GM12878 (cell line): ENCODE measurements around the gene KCTD19.
"Not testable (repeated sequence)": the region's sequence is repeated elsewhere in the genome, so short reads cannot be mapped to it uniquely, and the experiment has no call there.

Source experiments
- EP300 ChIP-seq, 2 experiments: fragments of 150-350 bp in 1 of 2; IDR thresholded peaks; 2 replicates each; pipeline ENCODE4 v1.6.1; 2011 to 2012; ENCODE audit warnings: low read depth in 2 of 2, low read length in 2 of 2, borderline replicate concordance in 1 of 2, improper control_type of control experiment in 1 of 2, inconsistent platforms in 1 of 2; ENCODE audit not compliant: control insufficient read depth in 1 of 2
- KAT2A ChIP-seq: conservative IDR thresholded peaks from 2 replicates; pipeline ENCODE4 v1.6.1; 2011; ENCODE audit warnings: low read depth, low read length; ENCODE audit not compliant: control insufficient read depth
- TF ChIP-seq, protein P1 (sequence below), 3 experiments: IDR thresholded peaks in 2 of 3; conservative IDR thresholded peaks in 1 of 3; 2 replicates each; pipeline ENCODE4 v1.5.1; 2011; ENCODE audit warnings: low read depth in 3 of 3, low read length in 3 of 3, mild to moderate bottlenecking in 3 of 3, control low read depth in 2 of 3, moderate library complexity in 2 of 3, inconsistent platforms in 1 of 3, mixed read lengths in 1 of 3; ENCODE audit not compliant: control insufficient read depth in 2 of 3, insufficient read depth in 1 of 3; ENCODE audit errors: extremely low read depth in 1 of 3

- TF ChIP-seq KAT2A; EP300 (IDR thresholded peaks at IDR 0.05; ENCODE audit: borderline replicate concordance in 1 of 2, control insufficient read depth in 1 of 2, low read depth in 2 of 2, low read length in 2 of 2): not testable (repeated sequence)
- TF ChIP-seq, protein P1, sequence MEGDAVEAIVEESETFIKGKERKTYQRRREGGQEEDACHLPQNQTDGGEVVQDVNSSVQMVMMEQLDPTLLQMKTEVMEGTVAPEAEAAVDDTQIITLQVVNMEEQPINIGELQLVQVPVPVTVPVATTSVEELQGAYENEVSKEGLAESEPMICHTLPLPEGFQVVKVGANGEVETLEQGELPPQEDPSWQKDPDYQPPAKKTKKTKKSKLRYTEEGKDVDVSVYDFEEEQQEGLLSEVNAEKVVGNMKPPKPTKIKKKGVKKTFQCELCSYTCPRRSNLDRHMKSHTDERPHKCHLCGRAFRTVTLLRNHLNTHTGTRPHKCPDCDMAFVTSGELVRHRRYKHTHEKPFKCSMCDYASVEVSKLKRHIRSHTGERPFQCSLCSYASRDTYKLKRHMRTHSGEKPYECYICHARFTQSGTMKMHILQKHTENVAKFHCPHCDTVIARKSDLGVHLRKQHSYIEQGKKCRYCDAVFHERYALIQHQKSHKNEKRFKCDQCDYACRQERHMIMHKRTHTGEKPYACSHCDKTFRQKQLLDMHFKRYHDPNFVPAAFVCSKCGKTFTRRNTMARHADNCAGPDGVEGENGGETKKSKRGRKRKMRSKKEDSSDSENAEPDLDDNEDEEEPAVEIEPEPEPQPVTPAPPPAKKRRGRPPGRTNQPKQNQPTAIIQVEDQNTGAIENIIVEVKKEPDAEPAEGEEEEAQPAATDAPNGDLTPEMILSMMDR (IDR thresholded peaks at IDR 0.05 in 2 of 3, conservative IDR thresholded peaks at IDR 0.05 in 1 of 3; ENCODE audit: control insufficient read depth in 2 of 3, extremely low read depth in 1 of 3, insufficient read depth in 1 of 3, low read depth in 3 of 3, low read length in 3 of 3) = not testable (repeated sequence)
Observed at GRCh38 chr16:67352463-67352862, 25.9 kb upstream of the KCTD19 start.
